Esophagus muscularis mucosa (tissue), 4 donors: ENCODE measurements around the gene KRT78.

Experiments
- CTCF ChIP-seq, 3 experiments: fragments of 200-600 bp in 2 of 3; fragments of 450-650 bp in 1 of 3; sonication (generic) in 2 of 3; IDR thresholded peaks; one replicate each; pipeline ENCODE4 v1.5.1; 2017 to 2019; ENCODE audit warnings: antibody characterized with exemption in 3 of 3, mild to moderate bottlenecking in 2 of 3, moderate library complexity in 1 of 3
- EP300 ChIP-seq: sonication (generic); formaldehyde crosslinking; IDR thresholded peaks from one replicate; pipeline ENCODE4 v1.6.1; 2017; ENCODE audit warnings: antibody characterized with exemption
- POLR2A ChIP-seq: fragments of 450-650 bp; IDR thresholded peaks from one replicate; pipeline ENCODE4 v1.6.1; 2017; ENCODE audit warnings: antibody characterized with exemption, moderate library complexity, mild to moderate bottlenecking, low read depth
- POLR2AphosphoS5 ChIP-seq, 2 donors: sonication (generic); formaldehyde crosslinking; IDR thresholded peaks; one replicate each; pipeline ENCODE4 v1.6.1; 2017; ENCODE audit warnings: antibody characterized with exemption in 2 of 2

GRCh38 chr12:52813885-52814709, 34.7 kb downstream of the KRT78 start, which contains the start of gene KRT4:
- TF ChIP-seq CTCF (IDR thresholded peaks at IDR 0.05) = no peak
- no peak for TF ChIP-seq EP300
- no peak for TF ChIP-seq POLR2AphosphoS5 (IDR thresholded peaks at IDR 0.05)
- TF ChIP-seq POLR2A = no peak
